NCI-H2081 treated with DMSO at 0.1 percent for 48 hours (cell line): ENCODE results near the gene CLSTN2.

Experiments
- DNase-seq: peaks from one replicate; lab custom pipeline; 2025; lab: John Stamatoyannopoulos, UW

CLSTN2 gene

GRCh38 chr3:140148824-140149390 is 213.9 kb downstream of the CLSTN2 start:
- DNase-seq, result no peak

DNA sequence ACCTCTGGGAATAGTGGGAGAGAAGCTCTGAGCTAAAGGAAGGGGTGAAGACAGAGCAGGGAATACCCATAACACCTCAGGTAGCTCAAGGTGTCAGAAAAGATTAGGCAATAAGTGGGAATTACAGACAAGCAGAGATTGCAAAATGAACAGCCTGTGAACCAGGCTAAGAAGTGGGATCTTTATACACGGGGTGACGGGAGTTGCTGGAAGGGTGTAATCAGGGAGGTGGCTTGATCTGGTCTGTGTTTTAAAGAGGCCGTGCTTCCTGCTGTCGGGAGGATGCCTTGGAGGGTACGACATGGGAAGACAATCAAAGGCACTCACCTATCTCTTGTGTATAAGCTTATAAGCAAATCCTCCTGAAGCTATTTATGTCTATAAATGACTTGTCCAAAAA is 216.3 kb downstream of the CLSTN2 start:
- DNase-seq, result no peak

DNA sequence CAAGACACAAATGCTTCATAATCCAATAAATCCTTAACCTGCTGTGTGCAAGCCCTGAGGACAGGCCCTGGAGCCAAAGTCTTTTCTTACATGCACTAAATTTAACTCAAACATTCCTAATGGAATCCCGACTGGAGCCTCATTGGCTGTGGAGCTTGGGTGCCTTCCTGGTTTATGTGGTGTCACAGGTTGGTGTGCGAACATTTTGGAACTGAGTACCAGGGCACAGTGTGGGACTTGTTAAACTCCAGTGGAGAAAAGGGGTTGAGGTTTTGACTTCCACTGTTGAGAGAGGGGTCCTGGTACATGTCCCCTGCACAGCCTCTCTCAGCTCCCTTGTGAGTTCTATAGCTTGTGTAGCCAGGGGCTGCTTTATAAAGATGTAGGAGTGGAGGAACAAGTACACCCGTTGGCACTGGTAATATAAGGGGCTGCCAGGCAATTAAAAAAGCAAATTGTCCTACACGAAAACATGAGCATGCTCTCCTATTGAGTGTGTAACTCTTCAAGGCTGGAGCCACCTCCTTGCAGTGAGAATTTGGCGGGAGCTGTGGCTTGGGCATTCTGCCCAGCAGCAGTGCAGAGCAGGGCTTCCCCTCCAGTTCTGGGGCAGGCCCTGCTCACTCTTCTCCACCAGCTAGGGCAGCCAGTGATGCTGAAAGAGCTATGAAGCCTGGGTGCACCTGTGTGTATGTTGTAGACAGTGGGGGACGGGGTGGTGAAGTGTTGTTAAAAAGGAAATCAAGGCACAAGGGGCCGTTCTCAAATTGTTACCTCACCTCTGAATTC is 218.1 kb downstream of the CLSTN2 start:
- no peak for DNase-seq

GRCh38 chr3:140153736-140154135 is 218.8 kb downstream of the CLSTN2 start:
- no peak for DNase-seq

GRCh38 chr3:140157161-140157560 is 222.2 kb downstream of the CLSTN2 start:
- no peak for DNase-seq

GRCh38 chr3:140159646-140160045 is 224.7 kb downstream of the CLSTN2 start:
- DNase-seq, result no peak

DNA sequence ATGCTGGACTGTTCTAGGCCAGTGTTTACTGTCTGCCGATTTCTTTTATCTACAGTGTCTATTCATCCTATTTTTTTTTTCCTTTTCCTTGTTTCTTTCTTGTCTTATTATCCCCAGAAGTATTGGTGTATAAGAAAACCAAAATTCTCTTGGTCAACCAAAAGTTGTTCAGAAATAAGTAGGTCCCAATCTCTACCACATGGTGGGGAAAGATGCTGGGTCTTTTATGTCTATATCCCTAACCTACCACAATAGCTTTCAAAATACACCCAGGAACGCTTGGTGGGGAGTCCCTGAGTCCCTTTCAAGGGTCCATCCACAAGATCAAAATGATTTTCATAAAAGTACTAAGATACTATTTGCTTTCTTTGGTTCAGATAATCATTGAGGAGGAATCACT is 225.6 kb downstream of the CLSTN2 start:
- no peak for DNase-seq

DNA sequence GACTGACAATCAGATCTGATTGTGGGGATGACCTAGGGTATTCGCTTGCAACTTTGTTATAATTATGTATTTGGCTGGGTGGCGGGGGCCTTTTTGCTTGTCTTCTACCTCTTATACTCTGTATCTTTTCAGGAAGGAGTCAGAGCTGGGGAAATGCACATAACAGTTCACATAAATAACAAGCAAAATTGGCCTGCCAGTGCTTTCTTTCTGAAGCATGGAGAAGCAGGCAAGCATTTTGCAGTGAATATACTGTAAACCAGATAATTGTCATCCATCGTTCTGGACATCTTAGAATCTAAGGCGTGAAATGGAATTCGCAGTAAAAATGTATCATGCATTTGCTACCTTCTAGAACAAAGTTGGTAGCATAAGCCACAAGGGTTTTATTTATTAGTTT is 227.6 kb downstream of the CLSTN2 start:
- DNase-seq, result no peak

GRCh38 chr3:140163159-140163763 is 228.3 kb downstream of the CLSTN2 start:
- DNase-seq, result no peak

DNA sequence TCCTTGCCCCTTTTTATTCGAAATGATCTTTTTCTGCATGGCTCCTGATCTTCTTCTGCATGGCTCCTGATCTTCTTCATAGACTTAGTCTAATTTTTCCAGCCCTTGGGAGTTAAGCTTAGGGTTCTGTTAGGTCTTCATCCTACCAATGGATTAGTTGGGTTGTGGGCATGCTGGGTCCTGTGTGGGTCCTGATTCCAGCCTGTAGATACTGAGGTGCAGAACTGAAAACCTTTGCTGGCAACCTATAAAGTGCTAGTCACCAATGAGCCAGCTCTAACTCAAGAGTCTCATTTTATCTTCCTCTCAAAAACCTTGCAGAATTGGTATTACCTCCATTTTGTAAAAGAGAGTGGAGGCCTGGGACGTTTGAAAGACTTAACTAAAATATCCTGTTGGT is 229.2 kb downstream of the CLSTN2 start:
- DNase-seq, result no peak

- DNase-seq, result no peak
Observed at GRCh38 chr3:140164922-140165590, 230.1 kb downstream of the CLSTN2 start.

GRCh38 chr3:140165781-140166180 is 230.8 kb downstream of the CLSTN2 start:
- DNase-seq, result no peak

DNA sequence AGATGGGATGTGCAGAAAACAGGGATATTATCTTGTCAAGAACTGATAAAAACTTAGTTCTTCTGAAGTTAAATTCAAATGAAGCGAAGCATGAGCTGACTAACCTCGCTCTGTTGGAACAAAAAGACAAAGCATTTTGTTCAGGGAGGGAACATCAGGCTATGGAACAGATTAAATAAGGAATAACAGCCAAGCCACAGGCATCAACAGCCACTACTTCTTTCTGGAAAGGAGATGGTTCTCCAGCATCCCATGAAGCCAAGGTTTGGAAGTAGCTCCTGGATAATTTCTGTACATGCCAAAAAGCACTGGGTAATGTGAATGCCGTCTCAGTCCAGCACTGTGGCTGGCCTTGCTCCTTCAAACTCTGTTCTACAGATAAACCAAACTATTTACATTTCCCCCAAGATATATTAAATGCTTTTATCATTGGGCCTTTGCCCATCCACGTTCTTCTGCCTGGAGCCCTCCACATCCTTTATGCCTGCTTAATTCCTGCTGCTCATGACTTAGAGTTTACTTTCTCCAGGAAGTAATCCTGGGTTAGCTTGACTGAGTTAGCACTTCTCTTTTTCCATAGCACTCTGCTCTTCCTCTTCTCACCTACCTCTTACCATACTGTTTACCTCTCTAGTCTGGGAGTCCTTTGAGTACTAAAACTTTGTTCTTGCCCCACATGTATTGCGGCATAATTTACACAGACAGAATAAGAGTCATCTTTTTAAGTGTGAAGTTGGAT is 232.0 kb downstream of the CLSTN2 start:
- DNase-seq, result no peak

- no peak for DNase-seq
Observed at GRCh38 chr3:140167600-140168281, 232.8 kb downstream of the CLSTN2 start.

DNA sequence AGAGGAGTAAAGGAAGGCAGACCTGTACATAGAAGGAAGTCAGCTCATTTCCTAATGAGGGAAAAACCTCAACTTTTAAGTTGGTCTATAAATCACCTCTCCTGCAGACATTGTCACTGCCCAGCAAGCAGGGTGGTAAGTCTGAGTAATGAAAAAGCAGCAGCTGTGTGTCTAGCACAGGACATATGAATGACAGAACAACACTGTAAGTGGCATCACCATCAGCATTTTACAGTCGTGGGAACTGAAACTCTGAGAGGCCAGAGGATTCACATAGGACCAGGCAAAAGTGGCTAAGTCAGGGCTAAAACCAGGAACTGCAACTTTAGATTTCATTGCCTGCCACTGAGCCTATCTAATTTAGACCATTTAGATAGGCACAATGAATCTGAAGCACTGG is 235.6 kb downstream of the CLSTN2 start:
- no peak for DNase-seq

- no peak for DNase-seq
Observed at GRCh38 chr3:140176526-140176925, 241.5 kb downstream of the CLSTN2 start.

GRCh38 chr3:140177943-140178342 is 243.0 kb downstream of the CLSTN2 start:
- no peak for DNase-seq

- no peak for DNase-seq
Observed at GRCh38 chr3:140178482-140178881, 243.5 kb downstream of the CLSTN2 start.

GRCh38 chr3:140180603-140181002 is 245.6 kb downstream of the CLSTN2 start:
- DNase-seq, result no peak

DNA sequence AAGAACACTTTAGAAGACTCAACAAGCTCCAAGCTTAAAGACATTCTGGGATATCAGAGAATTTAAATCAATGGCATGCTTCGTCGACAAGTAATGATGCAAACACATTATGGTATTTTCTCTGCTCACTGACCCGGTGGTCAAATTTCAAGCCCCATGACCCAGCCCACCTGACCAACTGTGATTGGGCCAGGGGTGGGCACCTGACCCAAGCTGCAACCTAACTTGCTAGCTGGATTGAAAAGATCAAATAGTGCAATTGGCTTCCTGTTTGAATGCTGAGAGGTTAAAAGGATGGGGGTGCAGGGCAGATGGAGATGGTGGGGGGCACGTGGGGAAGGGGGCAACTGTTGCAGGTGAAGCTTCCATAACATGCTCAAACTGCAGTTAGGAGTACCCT is 250.4 kb downstream of the CLSTN2 start:
- no peak for DNase-seq

GRCh38 chr3:140186421-140186920 is 251.5 kb downstream of the CLSTN2 start:
- DNase-seq, result peak; percentile 95
